ENCODE results near the gene USH1C.

GRCh38 chr11:17543041-17543440 lies 1.2 kb downstream of the USH1C start:
- TF ChIP-seq EZH2 (IDR thresholded peaks at IDR 0.05; ENCODE audit: insufficient read depth, poor library complexity, severe bottlenecking) (no peak), EZH2phosphoT487 (IDR thresholded peaks at IDR 0.05; ENCODE audit: insufficient read depth, low read depth) (no peak)
